Activated B cell treated with CpG ODN at 0.5 μM for 24 hours (primary cell): ENCODE measurements around the gene ADAMTS20. TPM values are rescaled to one million over a fixed set of nuclear protein-coding genes. Genes with fewer than 3 reads are reported as not detected.

Experiments used
- ATAC-seq: fragments of 200-7000 bp; cut with Tn5 transposase; one replicate; pipeline ENCODE4 v1.10.0; 2021; ENCODE audit warnings: low read depth, mild to moderate bottlenecking, moderate library complexity
- CTCF ChIA-PET: fragments of 350-600 bp; sonication (Branson Sonifier 250); formaldehyde crosslinking; loops from one replicate; lab custom pipeline; 2021; ENCODE audit warnings: antibody characterized with exemption; lab: Charles Lee
- POLR2A ChIA-PET: fragments of 350-600 bp; sonication (Branson Sonifier 250); formaldehyde crosslinking; loops from one replicate; lab custom pipeline; 2021; ENCODE audit warnings: antibody characterized with exemption; lab: Charles Lee
- DNase-seq: peaks from one replicate; pipeline ENCODE4 v3.0.0; 2022
- H3K27ac Mint-ChIP-seq: one replicate; pipeline ENCODE4 v1.8.0; 2020; ENCODE audit warnings: mixed read lengths
- H3K27me3 Mint-ChIP-seq: one replicate; pipeline ENCODE4 v1.8.0; 2021; ENCODE audit warnings: mixed read lengths
- H3K36me3 Mint-ChIP-seq: one replicate; pipeline ENCODE4 v1.8.0; 2021; ENCODE audit warnings: low read depth, mixed read lengths
- H3K4me1 Mint-ChIP-seq: one replicate; pipeline ENCODE4 v1.8.0; 2021; ENCODE audit warnings: mixed read lengths
- H3K4me3 Mint-ChIP-seq: one replicate; pipeline ENCODE4 v1.8.0; 2020; ENCODE audit warnings: mild to moderate bottlenecking, mixed read lengths
- H3K9me3 Mint-ChIP-seq: one replicate; pipeline ENCODE4 v1.8.0; 2020; ENCODE audit warnings: mixed read lengths
- intact Hi-C: fragments of 100-400 bp; cut with micrococcal nuclease; formaldehyde crosslinking; loops from one replicate; pipeline ENCODE4 v1.15.1; 2024
- total RNA-seq: library from RNA; stranded (reverse); gene quantifications from 2 replicates; pipeline ENCODE4 v1.2.3, GENCODE V29; 2022
- TF ChIP-seq, protein P1 (sequence below): fragments of 200-600 bp; IDR thresholded peaks from one replicate; pipeline ENCODE4 v1.8.0; 2022; ENCODE audit warnings: antibody characterized with exemption, mild to moderate bottlenecking

ADAMTS20 gene
- total RNA-seq, 1 donor from 2014 or later = not detected

DNA sequence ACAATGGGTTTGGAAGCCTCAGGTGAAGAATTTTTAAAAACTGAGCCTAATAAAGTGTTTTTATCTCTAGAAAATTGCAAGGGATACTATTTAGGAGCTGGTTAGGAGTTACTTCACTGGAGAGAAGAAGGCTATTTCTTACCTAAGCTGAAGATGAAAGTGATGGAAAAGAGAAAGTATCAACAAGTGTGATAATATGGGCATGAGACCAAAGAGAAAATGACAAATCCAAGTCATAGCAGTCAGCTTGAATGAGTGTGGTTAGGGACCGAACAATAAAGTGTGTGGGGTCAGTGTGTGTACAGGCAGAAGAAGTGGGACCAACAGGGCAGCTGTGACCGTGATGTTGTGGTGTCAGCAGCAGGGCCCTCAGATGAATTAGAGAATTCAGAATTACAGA is 24.2 kb upstream of the ADAMTS20 start:
- Mint-ChIP-seq H3K4me3 (no peak overlapping the region), H3K36me3 (no peaks in the 10 kb centered on the region), H3K4me1 (no peaks in the 10 kb centered on the region), H3K9me3 (peaks cover 5% of the 10 kb centered on the region), H3K27me3 (no peaks in the 10 kb centered on the region), H3K27ac (no peak overlapping the region)
- DNase-seq (no peak), ATAC-seq (no peak)
- ChIA-PET CTCF (no interaction called here), POLR2A (no interaction called here)
- TF ChIP-seq, protein P1, sequence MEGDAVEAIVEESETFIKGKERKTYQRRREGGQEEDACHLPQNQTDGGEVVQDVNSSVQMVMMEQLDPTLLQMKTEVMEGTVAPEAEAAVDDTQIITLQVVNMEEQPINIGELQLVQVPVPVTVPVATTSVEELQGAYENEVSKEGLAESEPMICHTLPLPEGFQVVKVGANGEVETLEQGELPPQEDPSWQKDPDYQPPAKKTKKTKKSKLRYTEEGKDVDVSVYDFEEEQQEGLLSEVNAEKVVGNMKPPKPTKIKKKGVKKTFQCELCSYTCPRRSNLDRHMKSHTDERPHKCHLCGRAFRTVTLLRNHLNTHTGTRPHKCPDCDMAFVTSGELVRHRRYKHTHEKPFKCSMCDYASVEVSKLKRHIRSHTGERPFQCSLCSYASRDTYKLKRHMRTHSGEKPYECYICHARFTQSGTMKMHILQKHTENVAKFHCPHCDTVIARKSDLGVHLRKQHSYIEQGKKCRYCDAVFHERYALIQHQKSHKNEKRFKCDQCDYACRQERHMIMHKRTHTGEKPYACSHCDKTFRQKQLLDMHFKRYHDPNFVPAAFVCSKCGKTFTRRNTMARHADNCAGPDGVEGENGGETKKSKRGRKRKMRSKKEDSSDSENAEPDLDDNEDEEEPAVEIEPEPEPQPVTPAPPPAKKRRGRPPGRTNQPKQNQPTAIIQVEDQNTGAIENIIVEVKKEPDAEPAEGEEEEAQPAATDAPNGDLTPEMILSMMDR = no peak
- intact Hi-C loops = no loop called here

DNA sequence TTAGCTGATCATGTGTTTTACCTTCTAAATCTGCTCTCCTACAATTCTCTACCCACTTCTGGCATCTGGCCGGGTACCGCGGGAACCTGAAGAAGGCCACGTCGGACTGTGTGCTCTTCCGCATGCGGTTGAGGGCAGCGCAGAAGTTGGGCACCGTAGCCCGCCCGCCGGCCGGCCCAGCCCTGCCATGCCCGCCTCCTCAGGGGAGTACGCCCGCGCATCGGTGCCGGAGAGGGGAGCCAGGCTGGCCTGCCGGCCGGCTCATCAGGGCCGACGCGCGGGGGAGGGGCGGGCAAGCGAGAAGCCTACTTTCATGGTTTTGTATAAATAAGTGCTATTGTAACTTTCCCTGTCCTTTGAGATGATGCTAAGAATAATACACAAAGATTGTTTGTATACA is 19.9 kb upstream of the ADAMTS20 start:
- H3K9me3 Mint-ChIP-seq = peaks cover 5% of the 10 kb centered on the region
- no peaks in the 10 kb centered on the region for H3K4me1 Mint-ChIP-seq
- H3K36me3 Mint-ChIP-seq = no peaks in the 10 kb centered on the region
- CTCF ChIA-PET = no interaction called here
- H3K4me3 Mint-ChIP-seq = no peak overlapping the region
- H3K27ac Mint-ChIP-seq = no peak overlapping the region
- ATAC-seq (no peak), DNase-seq (no peak)
- POLR2A ChIA-PET = no interaction called here
- intact Hi-C loops = no loop called here
- no peaks in the 10 kb centered on the region for H3K27me3 Mint-ChIP-seq
- TF ChIP-seq, protein P1 = no peak

DNA sequence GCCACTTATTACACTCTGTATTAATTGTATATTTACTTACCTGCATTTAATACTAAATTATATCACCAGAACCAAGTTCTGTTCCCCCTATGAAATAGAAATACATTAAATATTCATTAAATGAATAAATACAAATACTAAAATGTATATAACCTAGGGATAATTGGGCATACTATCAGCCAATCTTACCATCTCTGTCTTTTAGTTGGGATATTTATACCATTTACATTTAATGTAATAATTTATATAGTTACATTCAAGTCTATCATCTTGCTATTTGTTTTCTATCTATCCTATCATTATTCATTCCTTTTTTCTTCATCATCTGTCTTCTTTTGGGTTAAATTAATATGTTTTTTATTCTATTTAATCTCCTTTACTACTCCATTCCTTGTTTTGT is 4.1 kb upstream of the ADAMTS20 start:
- POLR2A ChIA-PET = no interaction called here
- H3K4me1 Mint-ChIP-seq = no peaks in the 10 kb centered on the region
- intact Hi-C loops = no loop called here
- ATAC-seq = no peak
- no peak overlapping the region for H3K27ac Mint-ChIP-seq
- H3K36me3 Mint-ChIP-seq = no peaks in the 10 kb centered on the region
- CTCF ChIA-PET = no interaction called here
- TF ChIP-seq, protein P1 = no peak
- peaks cover 25% of the 10 kb centered on the region for H3K9me3 Mint-ChIP-seq
- DNase-seq = no peak
- peaks cover 13% of the 10 kb centered on the region for H3K27me3 Mint-ChIP-seq
- no peak overlapping the region for H3K4me3 Mint-ChIP-seq

DNA sequence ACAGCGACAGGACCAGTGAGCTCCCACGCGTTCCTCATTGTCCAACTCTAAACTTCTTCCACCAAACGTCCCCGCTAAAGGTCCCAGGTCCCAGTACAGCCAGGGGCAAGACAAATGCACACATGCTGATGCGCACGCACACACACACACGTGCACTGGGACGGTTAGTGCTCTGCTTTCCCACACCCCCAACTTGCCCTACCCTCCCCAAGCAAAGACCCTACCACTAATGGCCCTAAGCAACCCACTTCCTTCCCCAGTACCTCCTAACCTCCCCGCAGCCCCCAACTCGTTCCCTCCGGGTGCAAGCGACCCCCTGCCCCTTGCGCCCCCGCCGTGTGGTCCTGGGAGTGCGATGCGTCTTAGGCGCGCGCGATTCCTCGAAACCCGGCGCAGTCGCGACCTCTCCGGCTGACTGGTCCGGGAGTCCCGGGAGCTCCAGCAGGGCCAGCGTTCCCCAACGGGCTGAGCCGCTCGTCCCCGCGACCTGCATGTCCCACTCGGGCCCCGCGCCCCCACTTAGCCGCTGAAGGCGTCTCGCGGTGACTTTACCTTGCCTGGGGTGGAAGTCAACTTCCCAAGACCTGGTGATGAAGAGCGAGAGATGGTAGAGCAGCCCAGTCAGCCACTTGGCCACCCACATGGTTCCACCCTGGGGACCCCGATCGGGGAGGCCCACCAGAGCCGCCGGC is 578 bp downstream of the ADAMTS20 start:
- no peak for ATAC-seq
- Mint-ChIP-seq H3K4me3 (no peak overlapping the region), H3K4me1 (no peaks in the 10 kb centered on the region), H3K27me3 (peaks cover 19% of the 10 kb centered on the region), H3K36me3 (no peaks in the 10 kb centered on the region), H3K27ac (no peak overlapping the region), H3K9me3 (peaks cover 9% of the 10 kb centered on the region)
- intact Hi-C loops = no loop called here
- POLR2A ChIA-PET = no interaction called here
- CTCF ChIA-PET = no interaction called here
- DNase-seq = no peak
- TF ChIP-seq, protein P1 = no peak

DNA sequence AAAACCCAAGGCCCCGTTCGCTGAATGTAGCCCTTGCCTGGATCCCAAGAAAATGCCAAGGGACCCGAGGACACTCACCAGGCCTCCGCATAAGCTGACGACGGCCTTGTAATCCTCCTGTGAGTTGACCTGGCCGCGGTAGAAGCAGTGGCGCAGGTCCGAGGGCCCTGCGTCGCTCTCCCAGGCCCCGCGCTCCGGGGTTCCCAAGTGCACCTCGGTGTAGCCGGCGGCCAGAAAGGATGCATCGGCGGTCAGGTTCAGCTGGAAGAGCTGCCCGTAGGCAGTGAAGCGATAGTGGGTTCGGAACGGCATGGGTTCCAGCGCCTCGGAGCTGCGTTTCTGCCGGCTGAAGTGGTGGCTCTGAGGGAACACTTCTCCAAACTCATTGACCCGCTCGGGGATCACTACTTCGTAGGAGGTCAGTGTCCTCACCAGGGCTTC is 1.2 kb downstream of the ADAMTS20 start:
- TF ChIP-seq, protein P1 = no peak
- Mint-ChIP-seq H3K36me3 (no peaks in the 10 kb centered on the region), H3K4me1 (no peaks in the 10 kb centered on the region), H3K4me3 (no peak overlapping the region), H3K27me3 (peaks cover 19% of the 10 kb centered on the region), H3K9me3 (peaks cover 7% of the 10 kb centered on the region), H3K27ac (no peak overlapping the region)
- intact Hi-C loops = no loop called here
- ATAC-seq (no peak), DNase-seq (no peak)
- CTCF ChIA-PET = no interaction called here
- POLR2A ChIA-PET = no interaction called here
